ACC112 (cell line): ENCODE data around the gene UBE2C.

Source experiments
- H2AFZ ChIP-seq: fragments of 200-600 bp; sonication (generic); one replicate; pipeline ENCODE4 v1.6.0; 2017; ENCODE audit warnings: antibody characterized with exemption, low read length; ENCODE audit not compliant: unreplicated experiment
- H3K27ac ChIP-seq: fragments of 200-600 bp; sonication (generic); 2 replicates; pipeline ENCODE4 v1.5.1; 2014; ENCODE audit warnings: low read depth, mild to moderate bottlenecking, antibody characterized with exemption, low read length, moderate library complexity
- H3K27me3 ChIP-seq: fragments of 200-600 bp; sonication (generic); 2 replicates; pipeline ENCODE4 v1.6.1; 2014; ENCODE audit warnings: mild to moderate bottlenecking, antibody characterized with exemption, low read length, moderate library complexity, mixed read lengths; ENCODE audit not compliant: insufficient read depth
- H3K36me3 ChIP-seq: fragments of 200-600 bp; sonication (generic); 2 replicates; pipeline ENCODE4 v1.6.1; 2016; ENCODE audit warnings: mild to moderate bottlenecking, antibody characterized with exemption, low read length, moderate library complexity, mixed read lengths; ENCODE audit not compliant: insufficient read depth
- H3K4me1 ChIP-seq: fragments of 200-600 bp; sonication (generic); one replicate; pipeline ENCODE4 v1.6.1; 2016; ENCODE audit warnings: low read length, mixed read lengths; ENCODE audit not compliant: insufficient read depth, unreplicated experiment, control insufficient read depth
- H3K4me3 ChIP-seq: fragments of 200-600 bp; sonication (generic); 2 replicates; pipeline ENCODE4 v1.5.1; 2014; ENCODE audit warnings: mild to moderate bottlenecking, low read depth, low read length
- H3K79me2 ChIP-seq: fragments of 200-600 bp; sonication (generic); one replicate; pipeline ENCODE4 v1.6.0; 2016; ENCODE audit warnings: low read length; ENCODE audit not compliant: control insufficient read depth, unreplicated experiment, insufficient read depth

The UBE2C gene

DNA sequence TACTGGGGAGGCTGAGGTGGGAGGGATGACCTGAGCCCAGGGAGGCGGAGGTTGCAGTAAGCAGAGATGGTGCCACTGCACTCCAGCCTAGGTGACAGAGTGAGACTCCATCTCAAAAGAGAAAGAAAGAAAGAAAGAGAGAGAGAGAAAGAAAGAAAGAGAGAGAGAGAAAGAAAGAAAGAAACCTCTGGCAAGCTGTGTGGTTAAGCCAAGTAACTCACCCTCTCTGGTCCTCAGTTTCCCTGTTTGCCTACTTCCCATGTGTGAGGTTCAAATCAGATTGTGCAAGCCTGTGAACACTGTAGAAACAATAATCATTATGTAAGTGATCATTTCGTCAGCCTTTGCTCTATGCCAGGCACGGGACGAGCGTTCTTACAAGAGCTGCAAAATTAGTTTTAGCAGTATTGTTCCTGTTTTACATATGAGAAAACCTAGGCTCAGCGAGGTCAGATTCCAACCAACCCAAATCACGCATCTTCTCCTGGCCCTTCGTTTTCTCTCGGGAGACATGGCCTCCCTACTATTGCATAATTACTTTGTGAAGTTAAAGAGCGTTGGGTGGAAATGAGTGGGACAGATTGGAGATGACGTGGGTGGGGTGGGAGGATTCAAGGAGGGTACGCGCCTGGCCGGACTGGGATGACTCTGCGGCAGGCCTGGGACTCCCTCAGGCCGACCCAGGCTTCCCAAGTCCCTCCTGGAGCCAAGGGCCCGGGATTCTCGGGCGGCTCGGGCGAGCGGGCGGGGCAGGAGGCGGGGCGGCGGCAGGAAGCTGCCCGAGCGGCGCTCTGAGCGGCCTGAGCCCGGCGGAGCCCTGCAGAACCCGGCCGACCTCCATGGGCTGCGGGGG lies 20.8 kb downstream of the UBE2C start, which contains the start of gene SNX21:
TSS of gene SNX21 (plus strand) at position 770 of the 853 bp plus-strand sequence. CDS start 121 bp downstream, outside the sequence.
- no peaks in the 10 kb centered on the region for H3K36me3 ChIP-seq
- no peaks in the 10 kb centered on the region for H3K27me3 ChIP-seq
- H3K4me1 ChIP-seq = peaks cover 25% of the 10 kb centered on the region
- peak within 1 kb of the TSS; percentile 73 for H2AFZ ChIP-seq
- H3K27ac ChIP-seq = peak within 1 kb of the TSS; percentile 82
- peak within 1 kb of the TSS; percentile 88 for H3K4me3 ChIP-seq
- H3K79me2 ChIP-seq = peaks cover 16% of the 10 kb centered on the region

DNA sequence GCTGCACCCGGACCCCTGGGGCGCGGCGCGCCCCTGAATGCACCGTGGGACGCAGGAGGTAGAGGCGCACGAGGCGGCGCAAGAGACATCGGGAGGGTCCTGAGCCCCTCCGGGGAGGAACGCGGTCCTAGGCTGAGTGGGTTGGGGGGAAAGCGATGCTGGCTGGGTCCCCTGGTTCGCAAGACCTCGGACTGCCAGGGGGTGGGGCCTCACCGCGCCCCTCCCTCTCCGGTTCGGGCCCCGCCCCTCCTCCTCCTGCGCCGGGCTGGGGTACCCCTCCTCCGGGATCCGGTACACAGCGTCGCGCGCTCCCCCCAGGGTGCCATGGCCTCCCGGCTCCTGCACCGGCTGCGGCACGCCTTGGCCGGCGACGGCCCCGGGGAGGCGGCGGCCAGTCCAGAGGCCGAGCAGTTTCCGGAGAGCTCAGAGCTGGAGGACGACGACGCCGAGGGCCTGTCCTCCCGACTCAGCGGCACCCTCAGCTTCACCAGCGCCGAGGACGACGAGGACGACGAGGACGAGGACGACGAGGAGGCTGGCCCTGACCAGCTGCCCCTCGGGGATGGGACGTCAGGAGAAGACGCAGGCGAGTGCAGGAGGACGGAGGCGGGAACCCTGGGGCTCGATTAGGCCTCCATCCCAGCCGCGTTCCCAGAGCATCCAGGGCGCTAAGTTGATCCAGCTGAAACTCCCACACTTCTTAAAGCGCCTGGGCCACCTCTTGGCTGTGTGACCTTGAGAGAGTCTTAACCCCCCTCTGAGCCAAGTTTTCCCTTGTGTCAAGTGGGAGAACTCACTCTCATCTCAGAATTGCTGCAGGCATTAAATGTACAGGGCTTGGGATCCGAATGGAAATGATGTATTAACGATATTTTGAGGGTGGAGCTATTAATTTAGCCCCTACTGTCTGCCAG lies 21.7 kb downstream of the UBE2C start:
- peak overlapping the region; percentile 73 for H2AFZ ChIP-seq
- peak overlapping the region; percentile 88 for H3K4me3 ChIP-seq
- peaks cover 25% of the 10 kb centered on the region for H3K4me1 ChIP-seq
- H3K27me3 ChIP-seq = no peaks in the 10 kb centered on the region
- H3K36me3 ChIP-seq = no peaks in the 10 kb centered on the region
- peak overlapping the region; percentile 82 for H3K27ac ChIP-seq
- peaks cover 16% of the 10 kb centered on the region for H3K79me2 ChIP-seq

DNA sequence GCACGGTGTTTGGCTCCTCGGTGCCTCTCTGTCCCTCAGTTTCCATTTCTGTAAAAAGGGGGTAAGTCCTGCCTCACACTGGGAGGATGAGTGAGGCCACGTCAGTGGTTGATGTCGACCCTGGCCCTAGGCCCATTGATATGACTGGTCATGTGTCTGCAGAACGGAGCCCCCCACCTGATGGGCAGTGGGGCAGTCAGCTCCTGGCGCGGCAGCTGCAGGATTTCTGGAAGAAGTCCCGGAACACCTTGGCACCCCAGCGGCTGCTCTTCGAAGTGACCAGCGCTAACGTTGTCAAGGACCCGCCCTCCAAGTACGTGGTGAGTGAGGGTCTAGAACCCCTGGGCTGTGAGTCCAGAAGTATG lies 22.3 kb downstream of the UBE2C start:
- H3K27me3 ChIP-seq = no peaks in the 10 kb centered on the region
- H3K27ac ChIP-seq = peak overlapping the region; percentile 82
- peaks cover 25% of the 10 kb centered on the region for H3K4me1 ChIP-seq
- no peak overlapping the region for H2AFZ ChIP-seq
- H3K79me2 ChIP-seq = peaks cover 16% of the 10 kb centered on the region
- peak overlapping the region; percentile 88 for H3K4me3 ChIP-seq
- no peaks in the 10 kb centered on the region for H3K36me3 ChIP-seq

DNA sequence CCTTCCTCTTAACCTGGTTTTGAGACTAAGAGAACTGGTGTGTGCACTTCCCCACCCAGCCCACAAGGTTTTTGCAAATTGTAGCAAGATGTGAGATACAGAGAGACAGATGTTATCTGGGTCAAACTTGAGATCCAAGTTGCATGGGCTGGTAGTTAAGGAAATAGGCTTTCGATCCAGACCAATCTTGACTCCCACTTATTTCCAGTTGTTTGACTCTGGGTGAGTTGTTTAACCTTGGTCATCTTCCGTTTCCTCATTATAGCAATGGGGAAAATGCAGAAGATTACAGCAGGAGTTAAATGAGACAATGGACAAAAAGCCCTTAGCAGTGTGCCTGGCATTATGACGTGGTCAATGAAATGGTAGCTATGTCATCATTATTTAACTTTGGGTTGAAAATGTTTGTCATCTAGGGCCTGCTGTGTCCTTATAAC lies 22.9 kb downstream of the UBE2C start:
- H3K4me1 ChIP-seq = peaks cover 25% of the 10 kb centered on the region
- H3K79me2 ChIP-seq = peaks cover 16% of the 10 kb centered on the region
- no peaks in the 10 kb centered on the region for H3K36me3 ChIP-seq
- H3K27ac ChIP-seq = peak overlapping the region; percentile 82
- no peaks in the 10 kb centered on the region for H3K27me3 ChIP-seq
- H2AFZ ChIP-seq = no peak overlapping the region
- H3K4me3 ChIP-seq = peak overlapping the region; percentile 88

DNA sequence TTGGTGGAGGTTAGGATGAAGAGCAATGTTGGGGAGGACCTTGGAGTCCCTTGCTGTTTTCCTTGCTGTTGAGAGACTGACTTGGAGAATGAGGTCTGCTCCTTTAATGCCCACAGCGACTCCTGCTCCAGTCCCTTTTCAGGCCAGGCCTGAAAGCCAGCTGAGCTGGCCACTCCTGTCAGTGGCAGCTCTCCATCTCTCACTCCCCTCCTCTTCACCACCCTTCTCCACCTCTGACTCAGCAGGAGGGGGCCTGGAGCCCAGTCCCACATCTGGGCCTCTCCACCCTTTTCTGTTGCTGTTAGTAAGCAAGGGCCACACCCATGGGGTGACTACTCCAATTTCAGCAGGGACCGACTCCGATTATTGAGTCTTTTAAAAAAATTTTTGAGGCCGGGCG lies 23.4 kb downstream of the UBE2C start:
- H3K27me3 ChIP-seq = no peaks in the 10 kb centered on the region
- no peak overlapping the region for H2AFZ ChIP-seq
- peak overlapping the region; percentile 82 for H3K27ac ChIP-seq

DNA sequence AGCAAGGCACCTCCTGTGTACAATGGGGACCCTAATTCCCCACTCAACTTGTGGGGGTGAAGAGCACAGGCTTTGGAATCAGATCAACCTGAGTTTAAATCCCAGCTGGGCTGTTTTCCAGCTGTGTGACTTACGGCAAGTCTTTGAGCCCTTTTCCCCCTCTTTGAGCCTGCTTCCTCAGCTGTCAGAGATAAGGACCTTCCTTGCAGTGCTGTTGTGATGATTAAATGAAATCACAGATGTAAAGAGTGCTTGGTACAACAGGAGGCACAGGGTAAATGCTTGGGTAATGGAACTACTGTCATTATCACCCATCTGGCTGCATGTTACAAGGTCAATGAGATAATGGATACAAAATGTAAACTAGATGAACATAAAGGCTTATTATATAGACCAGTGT lies 24.4 kb downstream of the UBE2C start:
- Histone ChIP-seq H3K4me3 (peak overlapping the region; percentile 21; the same call in 1 of the 2 replicates), H3K36me3 (no peaks in the 10 kb centered on the region)

More for the DNA sequence above, 23.4 kb downstream of the UBE2C start:
- H3K4me1 ChIP-seq = peaks cover 25% of the 10 kb centered on the region
- H3K79me2 ChIP-seq = peaks cover 16% of the 10 kb centered on the region
- peak overlapping the region; percentile 88 for H3K4me3 ChIP-seq
- H3K36me3 ChIP-seq = no peaks in the 10 kb centered on the region

DNA sequence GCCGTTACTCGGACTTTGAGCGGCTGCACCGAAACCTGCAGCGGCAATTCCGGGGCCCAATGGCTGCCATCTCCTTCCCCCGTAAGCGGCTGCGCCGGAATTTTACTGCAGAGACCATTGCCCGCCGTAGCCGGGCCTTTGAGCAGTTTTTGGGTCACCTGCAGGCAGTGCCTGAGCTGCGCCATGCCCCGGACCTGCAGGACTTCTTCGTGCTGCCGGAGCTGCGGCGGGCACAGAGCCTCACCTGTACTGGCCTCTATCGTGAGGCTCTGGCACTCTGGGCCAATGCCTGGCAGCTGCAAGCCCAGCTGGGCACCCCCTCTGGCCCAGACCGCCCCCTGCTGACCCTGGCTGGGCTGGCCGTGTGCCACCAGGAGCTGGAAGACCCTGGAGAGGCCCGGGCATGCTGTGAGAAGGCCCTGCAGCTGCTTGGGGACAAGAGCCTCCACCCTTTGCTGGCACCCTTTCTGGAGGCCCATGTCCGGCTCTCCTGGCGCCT lies 28.3 kb downstream of the UBE2C start:
- Histone ChIP-seq H2AFZ (no peak overlapping the region), H3K4me1 (peaks cover 8% of the 10 kb centered on the region), H3K27me3 (no peaks in the 10 kb centered on the region), H3K79me2 (peaks cover 1% of the 10 kb centered on the region), H3K36me3 (peaks cover 6% of the 10 kb centered on the region; the same call in 1 of the 2 replicates), H3K27ac (no peak overlapping the region), H3K4me3 (no peak overlapping the region)

More for the DNA sequence above, 24.4 kb downstream of the UBE2C start:
- Histone ChIP-seq H3K27ac (no peak overlapping the region), H2AFZ (no peak overlapping the region), H3K4me1 (peaks cover 25% of the 10 kb centered on the region), H3K27me3 (no peaks in the 10 kb centered on the region), H3K79me2 (peaks cover 16% of the 10 kb centered on the region)

DNA sequence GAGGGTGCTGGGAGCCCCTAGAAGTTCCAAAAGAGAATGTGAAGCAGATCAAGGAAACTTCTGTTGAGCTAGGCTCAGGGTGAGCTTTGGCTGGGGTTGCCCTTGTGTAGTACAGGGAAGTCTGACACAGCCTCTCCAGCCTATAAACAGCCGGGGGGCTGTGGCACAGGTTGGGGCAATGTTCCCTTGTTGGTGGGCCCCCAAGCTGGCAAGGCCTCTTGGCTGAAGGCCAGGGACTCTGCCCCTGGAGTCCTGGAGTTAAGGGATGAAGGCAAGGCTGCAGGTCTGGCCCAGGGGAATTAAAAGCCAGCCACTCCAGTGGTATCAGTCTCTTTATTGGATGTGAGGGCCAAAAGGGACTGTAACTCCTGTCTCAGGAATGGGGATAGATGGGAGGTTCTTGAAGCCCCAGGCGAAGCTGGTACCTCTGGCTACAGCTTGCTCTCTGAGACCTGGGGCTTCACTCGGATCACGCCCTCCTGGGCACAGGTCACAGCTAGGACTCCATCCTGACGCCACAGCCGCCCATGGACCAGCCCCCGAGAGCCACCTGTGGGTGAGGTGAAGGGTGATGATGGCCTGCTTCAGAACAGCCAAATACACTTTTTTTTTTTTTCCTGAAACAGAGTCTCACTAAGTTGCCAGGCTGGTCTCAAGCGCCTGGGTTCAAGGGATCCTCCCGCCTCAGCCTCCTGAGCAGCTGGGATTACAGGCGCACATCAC lies 29.1 kb downstream of the UBE2C start:
- peaks cover 6% of the 10 kb centered on the region for H3K4me1 ChIP-seq
- no peaks in the 10 kb centered on the region for H3K79me2 ChIP-seq
- no peak overlapping the region for H3K27ac ChIP-seq
- no peaks in the 10 kb centered on the region for H3K27me3 ChIP-seq
- H3K4me3 ChIP-seq = no peak overlapping the region
- no peak overlapping the region for H2AFZ ChIP-seq
- peaks cover 6% of the 10 kb centered on the region; the same call in 1 of the 2 replicates for H3K36me3 ChIP-seq

DNA sequence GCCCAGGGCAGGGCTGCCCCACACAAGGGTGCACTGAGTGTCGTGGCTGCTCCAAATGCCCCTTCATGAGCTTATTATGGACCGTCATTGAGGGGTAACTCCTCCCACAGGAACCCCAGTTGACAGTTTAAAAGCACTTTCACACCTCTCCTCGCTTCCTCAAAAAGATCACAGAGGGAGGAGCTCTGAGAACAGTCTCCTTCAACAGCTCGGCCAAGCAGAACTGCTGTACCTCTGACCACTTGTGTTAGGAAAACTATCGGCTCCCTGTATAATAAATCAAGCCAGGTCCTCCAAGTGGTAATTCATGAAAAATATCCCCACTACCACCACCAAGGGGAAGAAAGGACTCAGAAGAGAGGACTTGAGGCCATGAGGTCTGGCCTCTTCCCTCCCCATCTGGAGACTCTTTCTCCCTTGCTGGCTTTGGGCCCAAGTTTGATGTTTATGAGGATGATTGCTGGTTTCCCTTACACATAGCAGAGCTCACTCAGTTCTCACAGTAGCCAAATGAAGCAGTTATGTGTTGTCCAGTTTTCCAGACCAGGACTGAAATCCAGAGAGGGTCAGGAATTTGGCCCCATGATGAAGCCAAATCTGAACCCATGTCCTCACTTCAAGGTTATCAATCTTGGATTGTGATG lies 29.8 kb downstream of the UBE2C start:
- H3K36me3 ChIP-seq = peaks cover 6% of the 10 kb centered on the region; the same call in 1 of the 2 replicates
- H3K4me3 ChIP-seq = no peak overlapping the region
- H3K4me1 ChIP-seq = no peaks in the 10 kb centered on the region
- H3K79me2 ChIP-seq = no peaks in the 10 kb centered on the region
- H3K27me3 ChIP-seq = no peaks in the 10 kb centered on the region
- no peak overlapping the region for H2AFZ ChIP-seq
- H3K27ac ChIP-seq = no peak overlapping the region
